Upper lobe of left lung (tissue), 4 donors: Measurements from ENCODE around the gene OPRL1.

Experiments used
- CTCF ChIP-seq, 6 experiments: fragments of 450-650 bp in 4 of 6; fragments of 200-600 bp in 2 of 6; sonication (generic) in 2 of 6; IDR thresholded peaks; one replicate each; pipeline ENCODE4 v1.5.1; 2016 to 2019; ENCODE audit warnings: antibody characterized with exemption in 6 of 6
- EP300 ChIP-seq, 4 donors: sonication (generic); formaldehyde crosslinking; IDR thresholded peaks; one replicate each; pipeline ENCODE4 v1.5.1; 2017; ENCODE audit warnings: antibody characterized with exemption in 4 of 4, control low read depth in 2 of 4
- POLR2AphosphoS5 ChIP-seq, 2 donors: sonication (generic); formaldehyde crosslinking; IDR thresholded peaks; one replicate each; pipeline ENCODE4 v1.5.1; 2017; ENCODE audit warnings: antibody characterized with exemption in 2 of 2

DNA sequence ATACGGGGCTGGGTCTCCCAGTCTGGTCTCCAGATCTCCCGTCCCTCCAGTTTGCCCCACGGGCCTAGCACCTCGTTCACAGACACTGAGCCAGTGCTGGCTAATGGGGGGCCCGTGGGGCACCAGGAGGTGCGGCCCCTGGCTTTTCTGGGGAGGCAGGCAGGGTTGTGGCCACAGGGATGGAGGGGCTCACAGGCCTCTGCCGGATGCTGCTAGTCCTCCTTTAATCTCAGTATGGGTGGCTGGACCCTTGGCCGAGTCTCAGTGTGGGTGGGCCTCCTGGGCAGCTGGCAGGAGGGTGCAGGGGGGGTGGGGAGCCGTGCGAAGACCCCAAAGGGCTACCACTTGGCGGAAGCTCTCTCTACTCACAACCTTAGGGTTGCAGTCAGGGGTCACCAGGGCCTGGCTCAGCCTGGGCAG is 28.8 kb upstream of the OPRL1 start:
- TF ChIP-seq CTCF (IDR thresholded peaks at IDR 0.05) (no peak), POLR2AphosphoS5 (IDR thresholded peaks at IDR 0.05) (no peak), EP300 (IDR thresholded peaks at IDR 0.05) (no peak)
